ENCODE measurements around the gene GORAB.

The GORAB gene

DNA sequence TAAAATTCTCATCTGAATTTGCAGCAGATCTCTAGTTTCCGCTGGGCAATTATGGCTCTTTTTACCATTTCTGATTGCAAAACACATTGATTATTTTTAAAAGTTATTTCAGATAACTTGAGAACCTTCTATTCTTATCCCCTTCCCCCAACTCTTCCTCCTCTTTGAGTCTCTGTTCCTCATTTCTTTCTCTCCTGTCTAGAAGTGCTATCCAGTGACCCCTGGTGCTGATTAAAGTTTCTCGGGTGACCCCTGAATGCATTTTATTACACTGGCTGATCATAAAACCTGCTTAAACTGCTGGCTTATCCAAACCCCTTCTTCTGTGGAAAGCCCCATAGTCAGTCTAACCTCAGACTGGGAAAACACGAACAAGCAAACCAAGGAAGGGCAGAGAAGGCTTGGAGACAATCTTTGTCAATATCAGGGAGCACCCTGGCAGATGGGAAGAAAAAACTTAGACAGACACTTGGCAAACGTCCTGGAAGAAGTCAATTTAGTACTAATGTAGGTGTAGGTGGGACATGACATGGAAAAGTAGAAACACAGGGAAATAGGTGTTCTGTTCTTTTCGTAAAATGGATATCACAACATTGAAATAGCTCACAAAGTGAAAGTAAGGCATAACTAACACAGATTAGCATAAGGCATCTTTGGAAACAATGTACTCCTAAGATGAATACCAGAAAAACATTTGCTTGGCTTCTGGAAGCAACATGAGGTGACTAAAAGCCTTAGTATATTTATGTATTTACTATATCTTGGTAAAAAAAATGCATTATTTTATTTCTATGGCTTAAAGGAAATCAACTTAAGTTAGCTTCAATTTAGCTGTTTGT is 61.4 kb downstream of the GORAB start:
- DNase-seq: no peak

DNA sequence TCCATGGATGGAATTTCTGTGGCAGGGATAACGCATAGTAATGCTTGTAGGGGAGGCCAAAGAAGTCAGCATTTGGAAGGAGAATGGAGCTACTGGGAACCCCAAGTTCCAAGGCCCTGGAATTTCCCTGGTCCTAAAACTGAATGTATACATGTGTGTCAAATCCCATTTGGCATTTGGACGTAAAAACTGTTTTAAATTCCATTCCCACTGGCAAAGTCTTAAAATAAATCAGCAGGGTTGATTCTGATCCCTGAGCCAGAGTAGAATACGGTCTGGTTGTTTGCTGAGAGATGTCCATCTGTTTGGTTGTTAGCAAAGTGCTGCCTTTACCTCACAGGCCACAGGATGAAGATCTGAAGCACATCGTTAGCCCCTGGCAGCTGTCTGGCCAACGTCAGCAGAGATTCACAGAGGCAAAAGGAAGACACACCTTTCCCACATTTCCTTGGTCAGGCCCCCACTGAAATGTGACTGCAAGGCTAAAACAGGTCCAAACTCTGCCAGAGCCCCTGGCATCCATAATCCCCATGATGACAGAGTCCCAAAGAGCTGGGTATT is 62.2 kb downstream of the GORAB start:
- DNase-seq: no peak

DNA sequence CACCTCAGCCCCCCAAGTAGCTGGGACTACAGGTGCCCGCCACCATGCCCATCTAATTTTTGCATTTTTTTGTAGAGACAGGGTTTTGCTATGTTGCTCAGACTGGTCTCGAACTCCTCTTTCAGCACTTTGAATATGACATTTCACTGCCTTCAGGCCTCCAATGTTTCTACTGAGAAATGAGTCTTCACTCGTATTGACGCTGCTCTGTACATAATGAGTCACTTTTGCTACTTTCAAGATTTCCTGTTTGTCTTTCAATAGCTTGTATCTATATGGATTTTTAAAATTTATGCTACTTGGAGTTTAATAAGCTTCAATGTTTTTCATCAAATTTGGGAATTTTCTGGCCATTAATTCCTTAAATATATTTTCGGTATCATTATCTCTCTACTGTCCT is 64.7 kb downstream of the GORAB start:
- DNase-seq: no peak

DNA sequence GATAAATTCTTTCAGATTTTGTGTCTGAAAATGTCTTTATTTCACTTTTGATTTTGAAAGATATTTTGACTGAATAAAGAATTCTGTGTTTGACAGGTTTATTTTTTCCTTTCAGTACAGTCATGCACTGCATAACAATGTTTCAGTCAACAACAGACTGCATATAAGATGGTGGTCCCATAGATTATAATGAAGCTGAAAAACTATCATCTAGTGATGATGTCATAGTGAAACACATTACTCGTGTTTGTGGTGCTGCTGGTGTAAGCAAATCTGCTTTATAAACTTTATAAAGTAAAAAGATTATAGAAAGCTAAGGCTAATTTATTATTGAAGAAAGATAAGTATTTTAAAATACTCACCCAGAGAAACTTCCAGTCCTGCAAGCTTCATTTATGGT is 66.7 kb downstream of the GORAB start:
- DNase-seq: no peak

DNA sequence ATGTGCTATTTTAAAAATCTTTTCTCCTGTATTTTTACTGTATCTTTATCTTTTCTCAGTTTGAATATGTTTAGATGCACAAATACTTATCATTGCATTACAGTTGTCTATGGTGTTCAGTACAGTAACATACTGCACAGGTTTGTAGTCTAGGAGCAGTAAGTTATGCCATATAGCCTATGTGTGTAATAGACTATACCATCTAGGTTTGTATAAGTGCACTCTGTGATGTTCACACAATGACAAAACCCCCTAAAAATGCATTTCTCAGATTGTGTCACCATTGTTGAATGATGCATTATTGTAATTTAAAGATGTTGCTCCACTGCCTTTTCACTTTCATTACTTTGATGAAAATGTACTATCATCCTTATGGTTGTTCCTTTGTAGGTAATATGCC is 67.1 kb downstream of the GORAB start:
- DNase-seq: no peak

DNA sequence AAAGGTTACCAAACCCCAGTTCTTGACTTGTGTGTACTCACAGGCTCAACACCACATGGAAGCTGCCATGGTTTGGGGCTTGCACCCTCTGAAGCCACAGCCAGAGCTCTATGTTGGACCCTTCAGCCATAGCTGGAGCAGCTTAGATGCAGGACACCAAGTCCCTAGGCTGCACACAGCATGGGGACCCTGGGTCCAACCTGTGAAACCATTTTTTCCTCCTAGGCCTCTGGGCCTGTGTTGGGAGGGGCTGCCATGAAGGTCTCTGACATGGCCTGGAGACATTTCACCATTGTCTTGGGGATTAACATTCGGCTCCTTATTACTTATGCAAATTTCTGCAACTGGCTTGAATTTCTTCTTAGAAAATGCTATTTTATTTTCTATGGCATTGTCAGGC is 69.9 kb downstream of the GORAB start:
- DNase-seq: no peak

Measured in activated naive CD4-positive, alpha-beta T cell treated with Interleukin-2 at 50 U/mL for 16 hours (primary cell).